ENCODE measurements around the gene CTXND1.
"Not testable (repeated sequence)": the region's sequence is repeated elsewhere in the genome, so short reads cannot be mapped to it uniquely, and the experiment has no call there.

CTXND1 gene

GRCh38 chr15:80252121-80252518 lies at the start of gene CTXND1:
TSS of gene CTXND1 (minus strand) at chr15:80252213. CDS start at chr15:80201949, 50,264 bp downstream.
- in situ Hi-C loops (cut with MboI; ENCODE audit: low sequenced_read_pairs) = no loop called here

GRCh38 chr15:80301472-80301871 lies 49.5 kb upstream of the CTXND1 start:
- in situ Hi-C loops (cut with MboI; ENCODE audit: low sequenced_read_pairs) = no loop called here

GRCh38 chr15:80295777-80296176 lies 43.8 kb upstream of the CTXND1 start:
- in situ Hi-C loops (cut with MboI; ENCODE audit: low sequenced_read_pairs) = not testable (repeated sequence)

- in situ Hi-C loops (cut with MboI; ENCODE audit: low sequenced_read_pairs) = no loop called here
Measured at GRCh38 chr15:80292079-80292478, 40.1 kb upstream of the CTXND1 start.

- in situ Hi-C loops (cut with MboI; ENCODE audit: low sequenced_read_pairs) = not testable (repeated sequence)
Measured at GRCh38 chr15:80290891-80291290, 38.9 kb upstream of the CTXND1 start.

- in situ Hi-C loops (cut with MboI; ENCODE audit: low sequenced_read_pairs) = no loop called here
Measured at GRCh38 chr15:80289528-80290495, 37.8 kb upstream of the CTXND1 start.

- in situ Hi-C loops (cut with MboI; ENCODE audit: low sequenced_read_pairs) = no loop called here
Measured at GRCh38 chr15:80288131-80288530, 36.1 kb upstream of the CTXND1 start.

GRCh38 chr15:80286055-80286454 lies 34.0 kb upstream of the CTXND1 start:
- in situ Hi-C loops (cut with MboI; ENCODE audit: low sequenced_read_pairs) = no loop called here

GRCh38 chr15:80285379-80285778 lies 33.4 kb upstream of the CTXND1 start:
- in situ Hi-C loops (cut with MboI; ENCODE audit: low sequenced_read_pairs) = no loop called here

- in situ Hi-C loops (cut with MboI; ENCODE audit: low sequenced_read_pairs) = no loop called here
Measured at GRCh38 chr15:80283531-80283930, 31.5 kb upstream of the CTXND1 start.

- in situ Hi-C loops (cut with MboI; ENCODE audit: low sequenced_read_pairs) = no loop called here
Measured at GRCh38 chr15:80277147-80277546, 25.1 kb upstream of the CTXND1 start.

GRCh38 chr15:80275961-80276360 lies 23.9 kb upstream of the CTXND1 start:
- in situ Hi-C loops (cut with MboI; ENCODE audit: low sequenced_read_pairs) = no loop called here

- in situ Hi-C loops (cut with MboI; ENCODE audit: low sequenced_read_pairs) = no loop called here
Measured at GRCh38 chr15:80274996-80275395, 23.0 kb upstream of the CTXND1 start.

GRCh38 chr15:80274554-80274953 lies 22.5 kb upstream of the CTXND1 start:
- in situ Hi-C loops (cut with MboI; ENCODE audit: low sequenced_read_pairs) = no loop called here

GRCh38 chr15:80272987-80273386 lies 21.0 kb upstream of the CTXND1 start:
- in situ Hi-C loops (cut with MboI; ENCODE audit: low sequenced_read_pairs) = no loop called here

- in situ Hi-C loops (cut with MboI; ENCODE audit: low sequenced_read_pairs) = no loop called here
Measured at GRCh38 chr15:80270472-80270871, 18.5 kb upstream of the CTXND1 start.

GRCh38 chr15:80268101-80268500 lies 16.1 kb upstream of the CTXND1 start:
- in situ Hi-C loops (cut with MboI; ENCODE audit: low sequenced_read_pairs) = no loop called here

- in situ Hi-C loops (cut with MboI; ENCODE audit: low sequenced_read_pairs) = no loop called here
Measured at GRCh38 chr15:80267658-80268057, 15.6 kb upstream of the CTXND1 start.

GRCh38 chr15:80266745-80267144 lies 14.7 kb upstream of the CTXND1 start:
- in situ Hi-C loops (cut with MboI; ENCODE audit: low sequenced_read_pairs) = no loop called here

GRCh38 chr15:80266113-80266512 lies 14.1 kb upstream of the CTXND1 start:
- in situ Hi-C loops (cut with MboI; ENCODE audit: low sequenced_read_pairs) = no loop called here

- in situ Hi-C loops (cut with MboI; ENCODE audit: low sequenced_read_pairs) = no loop called here
Measured at GRCh38 chr15:80265021-80265420, 13.0 kb upstream of the CTXND1 start.

GRCh38 chr15:80264031-80264430 lies 12.0 kb upstream of the CTXND1 start:
- in situ Hi-C loops (cut with MboI; ENCODE audit: low sequenced_read_pairs) = no loop called here

- in situ Hi-C loops (cut with MboI; ENCODE audit: low sequenced_read_pairs) = no loop called here
Measured at GRCh38 chr15:80260551-80260950, 8.5 kb upstream of the CTXND1 start.
